Esophagus (tissue), 2 donors: Measurements from ENCODE around the gene LSM8. TPM values are rescaled to one million over a fixed set of nuclear protein-coding genes. Genes with fewer than 3 reads are reported as not detected.

ENCODE experiments used
- H3K27ac ChIP-seq, 2 donors: one replicate each; pipeline ENCODE4 v1.5.1; 2013; ENCODE audit warnings: low read depth in 2 of 2, mild to moderate bottlenecking in 2 of 2, inconsistent platforms in 1 of 2, low read length in 1 of 2, moderate library complexity in 1 of 2
- H3K27me3 ChIP-seq, 2 donors: one replicate each; pipeline ENCODE4 v1.6.1; 2013; ENCODE audit warnings: low read length in 2 of 2, control low read depth in 1 of 2, mild to moderate bottlenecking in 1 of 2; ENCODE audit not compliant: insufficient read depth in 2 of 2, control insufficient read depth in 1 of 2
- H3K36me3 ChIP-seq, 2 donors: one replicate each; pipeline ENCODE4 v1.6.1; 2013; ENCODE audit warnings: low read length in 1 of 2; ENCODE audit not compliant: control insufficient read depth in 2 of 2, insufficient read depth in 2 of 2
- H3K4me1 ChIP-seq, 2 donors: one replicate each; pipeline ENCODE4 v1.6.1; 2013; ENCODE audit warnings: low read length in 1 of 2; ENCODE audit not compliant: control insufficient read depth in 2 of 2, insufficient read depth in 2 of 2
- H3K4me3 ChIP-seq, 2 donors: one replicate each; pipeline ENCODE4 v1.5.1; 2013; ENCODE audit warnings: low read length in 2 of 2, mild to moderate bottlenecking in 2 of 2, low read depth in 1 of 2, moderate library complexity in 1 of 2
- H3K9me3 ChIP-seq, 2 donors: one replicate each; pipeline ENCODE4 v1.6.1; 2013; ENCODE audit warnings: mild to moderate bottlenecking in 2 of 2, low read depth in 1 of 2, low read length in 1 of 2, moderate library complexity in 1 of 2; ENCODE audit not compliant: control insufficient read depth in 2 of 2, insufficient read depth in 1 of 2
- WGBS, 2 donors: extraction: QIAGEN DNeasy Blood & Tissue Kit; methylation state at CpG; one replicate each; pipeline ENCODE4 v1.1.7; 2013; 5-methylcytosine and 5-hydroxymethylcytosine counted together
- polyA plus RNA-seq, 2 donors: library from polyadenylated mRNA; stranded (reverse); fragments of 200-250 nt; gene quantifications; one replicate each; pipeline ENCODE4 v1.2.3, GENCODE V29; 2013
- donor health status: healthy with polysubstance abuse.
- donor health status: Bipolar disorder and iron deficiency.

Gene LSM8
- polyA plus RNA-seq, 2 donors, result 21.5 to 25.6 TPM

DNA sequence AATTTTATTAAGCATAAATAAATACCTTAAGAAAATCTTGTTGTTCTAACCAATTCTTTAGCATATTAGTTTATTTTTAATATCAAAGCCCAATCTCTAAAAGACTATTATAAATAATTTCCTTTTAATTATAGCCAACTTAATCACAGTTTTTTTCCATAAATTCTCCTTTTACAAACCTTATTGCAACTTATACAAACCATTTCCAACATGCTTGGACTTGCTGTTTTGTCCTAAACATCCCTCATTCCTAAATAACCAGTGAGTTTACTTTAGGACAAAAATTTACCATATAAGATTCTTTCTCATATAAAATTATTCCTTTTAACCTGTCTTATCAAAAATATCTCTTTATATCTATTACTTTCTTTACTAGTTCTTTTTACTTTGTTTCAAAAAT lies 25.2 kb upstream of the LSM8 start:
- Histone ChIP-seq H3K27me3 (no peaks in the 10 kb centered on the region), H3K9me3 (no peaks in the 10 kb centered on the region)

DNA sequence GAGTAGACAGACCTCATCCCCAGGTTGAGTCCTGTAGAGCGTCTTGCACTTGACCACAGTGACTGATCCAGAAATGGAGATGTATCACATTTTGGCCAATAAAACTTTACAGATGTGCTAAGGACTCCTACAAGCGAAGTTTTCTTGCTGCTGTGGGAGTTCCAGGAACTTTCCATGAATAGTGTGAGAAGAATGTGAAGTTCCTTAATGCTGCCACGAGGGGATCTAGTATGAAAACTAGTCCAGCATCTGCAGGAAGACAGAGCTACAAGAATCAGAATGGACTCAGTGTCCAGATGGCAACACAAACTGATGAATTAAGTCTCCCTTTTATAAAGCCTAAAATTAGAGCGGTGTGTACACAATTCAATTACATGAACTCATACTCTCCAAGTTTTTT lies 14.8 kb upstream of the LSM8 start:
- H3K36me3 ChIP-seq, result no peaks in the 10 kb centered on the region
- H3K27ac ChIP-seq, result no peak overlapping the region
- H3K9me3 ChIP-seq, result no peaks in the 10 kb centered on the region
- no peaks in the 10 kb centered on the region for H3K27me3 ChIP-seq
- H3K4me1 ChIP-seq, result no peaks in the 10 kb centered on the region
- no peak overlapping the region for H3K4me3 ChIP-seq
- 69 to 75% methylated on average over 4 of the region's 4 CpGs for WGBS, 2 donors

More for the DNA sequence above, 25.2 kb upstream of the LSM8 start:
- no peak overlapping the region for H3K27ac ChIP-seq
- H3K4me3 ChIP-seq, result no peak overlapping the region
- H3K4me1 ChIP-seq, result no peaks in the 10 kb centered on the region
- H3K36me3 ChIP-seq, result no peaks in the 10 kb centered on the region

DNA sequence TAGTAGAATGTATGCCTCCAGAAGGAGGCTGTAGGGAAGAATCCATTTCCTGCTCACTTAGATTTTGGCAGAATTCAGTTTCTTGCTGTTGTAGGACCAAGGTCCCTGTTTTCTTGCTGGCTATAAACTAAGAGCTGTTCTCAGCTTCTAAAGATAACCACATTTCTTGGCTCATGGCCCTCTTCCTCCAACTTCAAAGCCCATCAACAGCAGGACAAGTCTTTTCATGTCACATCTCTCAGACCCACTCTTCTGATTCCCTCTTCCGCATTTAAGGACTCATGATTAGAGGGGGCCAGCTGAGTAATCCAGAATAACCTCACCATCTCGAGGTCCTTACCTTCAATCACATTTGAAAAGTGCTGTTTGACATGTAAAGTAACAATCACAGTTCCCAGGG lies 8.2 kb upstream of the LSM8 start:
- Histone ChIP-seq H3K9me3 (no peaks in the 10 kb centered on the region), H3K4me3 (no peak overlapping the region), H3K27ac (no peak overlapping the region), H3K36me3 (no peaks in the 10 kb centered on the region), H3K4me1 (no peaks in the 10 kb centered on the region), H3K27me3 (no peaks in the 10 kb centered on the region)
- WGBS, 2 donors, result 60 to 63% methylated on average over 2 of the region's 2 CpGs

DNA sequence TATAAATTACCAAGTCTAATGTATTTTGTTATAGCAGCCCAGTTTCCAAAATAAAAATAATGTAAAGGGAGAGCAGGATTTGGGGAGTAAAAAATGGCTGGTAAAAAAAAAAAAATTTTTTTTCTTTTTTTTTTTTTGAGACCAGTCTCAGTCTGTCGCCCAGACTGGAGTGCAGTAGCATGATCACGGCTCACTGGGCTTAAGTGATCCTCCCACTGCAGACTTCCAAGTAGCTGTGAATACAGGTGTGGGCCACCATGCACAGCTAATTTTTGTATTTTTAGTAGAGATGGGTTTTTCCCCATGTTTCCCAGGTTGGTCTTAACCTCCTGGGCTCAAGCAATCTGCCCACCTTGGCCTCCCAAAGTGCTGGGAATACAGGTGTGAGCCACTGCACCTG lies 4.8 kb upstream of the LSM8 start:
- H3K4me3 ChIP-seq, result no peak overlapping the region
- 97% methylated on average over 2 of the region's 2 CpGs for WGBS, 2 donors
- H3K4me1 ChIP-seq, result no peaks in the 10 kb centered on the region
- no peaks in the 10 kb centered on the region for H3K27me3 ChIP-seq
- no peaks in the 10 kb centered on the region for H3K9me3 ChIP-seq
- no peaks in the 10 kb centered on the region for H3K36me3 ChIP-seq
- no peak overlapping the region for H3K27ac ChIP-seq

DNA sequence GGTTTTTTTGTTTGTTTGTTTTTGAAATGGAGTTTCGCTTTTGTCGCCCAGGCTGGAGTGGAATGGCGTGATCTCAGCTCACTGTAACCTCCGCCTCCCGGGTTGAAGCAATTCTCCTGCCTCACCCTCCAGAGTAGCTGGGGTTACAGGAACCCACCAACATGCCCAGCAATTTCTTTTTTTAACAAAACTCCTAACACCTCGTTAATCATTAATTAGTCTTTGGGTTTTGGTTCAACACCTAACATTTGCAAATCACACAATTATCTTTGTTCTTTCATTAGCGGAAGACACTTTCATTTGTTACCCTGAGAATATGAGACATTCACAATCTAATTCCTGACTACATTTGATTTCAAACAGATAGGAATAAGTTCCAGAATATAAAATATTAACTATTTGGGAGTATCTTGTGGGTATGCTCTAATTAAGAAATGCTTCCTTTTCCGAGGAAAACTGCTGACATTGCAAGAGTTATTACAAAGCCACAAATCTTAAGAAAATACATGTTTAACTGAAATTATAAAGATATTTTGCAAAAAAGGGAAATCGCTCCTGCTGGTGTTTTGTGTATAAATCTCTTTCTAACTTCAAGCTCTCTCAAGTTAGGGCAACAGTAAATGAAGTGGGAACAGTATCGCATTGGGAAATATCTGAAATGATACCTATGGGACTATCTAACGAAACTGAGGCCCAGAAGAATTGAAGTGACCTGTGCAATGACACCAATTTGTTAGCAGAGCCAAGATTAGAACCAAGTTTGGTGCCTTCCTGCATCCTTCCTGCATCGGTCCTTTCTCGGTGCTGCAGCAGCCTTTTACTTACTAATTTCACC lies 1.2 kb upstream of the LSM8 start:
- no peaks in the 10 kb centered on the region for H3K36me3 ChIP-seq
- H3K4me1 ChIP-seq, result peaks cover 0 to 2% of the 10 kb centered on the region in 2 donors
- H3K27me3 ChIP-seq, result no peaks in the 10 kb centered on the region
- H3K27ac ChIP-seq, result peak overlapping the region; percentile 91 to 100
- no peaks in the 10 kb centered on the region for H3K9me3 ChIP-seq
- WGBS, 2 donors, result 57 to 64% methylated on average over 13 of the region's 13 CpGs
- peak overlapping the region; percentile 63 to 98 for H3K4me3 ChIP-seq

DNA sequence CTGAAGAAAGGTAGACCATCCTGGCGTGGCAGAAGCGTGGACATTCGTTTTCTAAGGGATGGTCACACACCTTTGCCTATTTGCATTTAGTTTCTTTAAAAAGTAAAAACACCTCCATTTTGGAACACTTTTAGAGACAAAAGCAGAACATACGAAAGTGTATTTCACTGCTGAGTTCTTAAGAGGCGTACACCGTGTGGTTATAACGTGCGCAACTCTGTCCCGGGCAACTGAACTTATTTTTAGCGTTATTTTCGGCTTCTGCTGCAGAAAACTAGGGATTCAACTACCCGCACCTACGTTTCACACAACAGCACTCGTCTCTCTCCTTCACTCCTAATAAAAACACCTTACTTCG lies 557 bp upstream of the LSM8 start:
- H3K27me3 ChIP-seq, result no peaks in the 10 kb centered on the region
- H3K36me3 ChIP-seq, result no peaks in the 10 kb centered on the region
- H3K4me1 ChIP-seq, result peaks cover 0 to 2% of the 10 kb centered on the region in 2 donors
- H3K4me3 ChIP-seq, result peak overlapping the region; percentile 63 to 98
- H3K9me3 ChIP-seq, result no peaks in the 10 kb centered on the region
- peak overlapping the region; percentile 91 to 100 for H3K27ac ChIP-seq
- WGBS, 2 donors, result 1% methylated on average over 15 of the region's 15 CpGs

DNA sequence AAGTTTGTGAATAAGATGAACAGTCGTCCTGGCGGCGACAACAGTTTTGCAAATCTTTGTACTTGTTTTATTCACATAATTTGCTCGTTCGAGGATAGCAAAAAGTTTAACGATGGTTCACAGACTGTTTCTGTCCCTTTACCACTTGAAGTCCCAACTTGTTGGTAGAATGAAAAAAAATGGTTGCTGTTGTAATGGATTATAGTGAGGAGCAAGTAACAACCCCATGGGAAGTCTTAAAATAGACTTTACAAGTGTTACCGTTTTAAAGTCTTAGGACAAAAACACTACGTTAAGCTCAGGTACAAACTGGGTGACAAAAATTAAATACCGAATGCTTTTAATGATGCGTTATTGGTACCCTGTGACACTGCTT lies 589 bp downstream of the LSM8 start:
- Histone ChIP-seq H3K36me3 (peaks cover 0 to 4% of the 10 kb centered on the region in 2 donors), H3K4me3 (peak overlapping the region; percentile 94 to 98), H3K9me3 (no peaks in the 10 kb centered on the region), H3K27ac (peak overlapping the region in 1 of 2 donors; percentile 95), H3K27me3 (no peaks in the 10 kb centered on the region), H3K4me1 (peaks cover 0 to 2% of the 10 kb centered on the region in 2 donors)
- WGBS, 2 donors, result 5 to 6% methylated on average over 10 of the region's 10 CpGs

DNA sequence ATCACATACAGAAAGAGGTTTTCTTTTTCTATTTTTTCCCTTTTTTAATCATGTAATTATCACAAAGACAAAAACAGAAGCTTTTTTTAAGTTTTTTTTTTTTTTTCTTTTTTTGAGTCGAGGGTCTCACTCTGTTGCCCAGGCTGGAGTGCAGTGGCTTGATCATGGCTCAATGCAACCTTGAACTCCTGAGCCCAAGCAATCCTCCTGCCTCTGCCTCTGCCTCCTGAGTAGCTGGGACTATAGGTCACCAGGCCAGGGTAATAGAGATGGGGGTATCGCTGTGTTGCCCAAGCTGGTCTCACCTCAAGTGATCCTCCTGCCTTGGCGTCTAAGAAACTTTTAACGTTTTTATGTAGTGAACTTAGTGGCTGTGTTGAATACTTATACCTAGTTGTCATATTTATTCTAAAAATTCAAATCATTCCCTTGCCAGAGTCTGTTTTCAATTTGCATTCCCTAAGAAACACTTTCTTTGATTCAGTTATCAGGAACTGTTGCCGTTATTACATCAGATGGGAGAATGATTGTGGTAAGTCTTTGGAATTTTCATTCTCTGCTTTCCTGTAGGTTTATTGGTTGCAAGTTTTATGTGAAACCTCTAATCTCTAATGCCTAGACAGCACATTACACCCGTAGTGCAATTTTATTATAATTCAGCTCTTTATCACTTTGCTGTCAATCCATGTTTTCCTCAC lies 1.3 kb downstream of the LSM8 start:
- Histone ChIP-seq H3K4me1 (peaks cover 0 to 2% of the 10 kb centered on the region in 2 donors), H3K27me3 (no peaks in the 10 kb centered on the region), H3K4me3 (no peak overlapping the region), H3K9me3 (no peaks in the 10 kb centered on the region), H3K36me3 (peaks cover 0 to 4% of the 10 kb centered on the region in 2 donors), H3K27ac (no peak overlapping the region)
- WGBS, 2 donors, result 75 to 76% methylated on average over 6 of the region's 6 CpGs

DNA sequence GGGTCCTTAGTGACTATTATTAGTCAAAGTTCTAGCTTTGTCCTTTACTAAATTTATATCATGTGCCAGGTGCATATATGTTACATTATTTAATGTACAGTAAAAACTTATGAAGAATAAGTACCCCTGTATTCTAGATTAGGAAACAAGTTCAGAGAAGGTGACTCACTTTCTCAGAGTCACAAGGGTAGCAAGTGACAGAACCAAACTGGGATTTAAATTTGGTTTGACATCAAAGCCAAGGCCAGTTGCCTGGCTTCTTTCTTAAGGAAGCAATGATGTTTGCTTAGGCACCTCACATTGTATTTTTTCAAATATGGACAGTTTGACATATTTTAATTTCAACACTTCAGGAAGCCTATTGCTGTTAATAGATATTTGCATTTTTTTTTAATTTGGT lies 2.5 kb downstream of the LSM8 start:
- Histone ChIP-seq H3K27me3 (no peaks in the 10 kb centered on the region), H3K27ac (no peak overlapping the region), H3K4me3 (no peak overlapping the region), H3K4me1 (peaks cover 0 to 2% of the 10 kb centered on the region in 2 donors), H3K36me3 (peaks cover 0 to 4% of the 10 kb centered on the region in 2 donors), H3K9me3 (no peaks in the 10 kb centered on the region)

DNA sequence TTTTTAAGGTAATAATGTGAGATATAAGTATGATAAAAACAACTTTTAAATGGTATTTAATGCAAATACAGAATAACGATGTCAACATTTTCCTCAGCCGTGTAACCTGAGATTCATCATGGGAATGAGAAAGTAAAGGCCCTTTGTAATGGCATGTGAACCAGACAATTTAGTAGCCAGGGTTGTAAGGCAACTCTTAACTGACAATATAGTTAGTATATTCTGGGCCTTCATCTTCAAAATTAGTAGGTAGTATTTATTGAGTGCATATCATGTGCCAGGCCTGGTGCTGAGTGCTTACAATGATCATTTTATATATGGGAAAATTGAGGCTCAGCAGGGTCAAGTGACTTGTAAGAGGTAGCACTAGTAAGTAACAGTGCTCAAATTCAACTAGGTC lies 10.6 kb downstream of the LSM8 start:
- 80 to 82% methylated on average over 2 of the region's 2 CpGs for WGBS, 2 donors
- Histone ChIP-seq H3K27ac (no peak overlapping the region), H3K36me3 (no peaks in the 10 kb centered on the region), H3K4me1 (no peaks in the 10 kb centered on the region), H3K27me3 (no peaks in the 10 kb centered on the region), H3K4me3 (no peak overlapping the region), H3K9me3 (no peaks in the 10 kb centered on the region)
